ENCODE measurements around the gene ENO2. TPM values are rescaled to one million over a fixed set of nuclear protein-coding genes. Genes with fewer than 3 reads are reported as not detected.
"Not testable (repeated sequence)": the region's sequence is repeated elsewhere in the genome, so short reads cannot be mapped to it uniquely, and the experiment has no call there.

The ENO2 gene
- total RNA-seq, 1 experiment from 2014 or later = 30.2 TPM

GRCh38 chr12:6890789-6891645 is 23.4 kb upstream of the ENO2 start:
- no TSS peak for BruUV-seq (replicated peaks)
- H3K9me3 ChIP-seq (ENCODE audit: low read length) = no peaks in the 10 kb centered on the region

GRCh38 chr12:6891646-6892001 is 22.8 kb upstream of the ENO2 start:
- H2AFZ ChIP-seq (ENCODE audit: low read length) = peak overlapping the region; percentile 83
- peak overlapping the region; percentile 65 for H3K4me3 ChIP-seq (ENCODE audit: low read length)
- peak; percentile 5 for ATAC-seq
- BruUV-seq (replicated peaks) = TSS peak; percentile 86
- no peaks in the 10 kb centered on the region for H3K9me3 ChIP-seq (ENCODE audit: low read length)
- H3F3A ChIP-seq (ENCODE audit: low read length, unreplicated experiment) = no peaks in the 10 kb centered on the region
- POLR2A ChIA-PET (ENCODE audit: unreplicated experiment) = interaction anchor here (0.6 to 1.0 kb wide), 3 partner anchors 14 to 25 kb away, joined by 3 to 10 read pairs (median 3); partner anchors contain the start of gene SPSB2
- peak overlapping the region; percentile 21 for H3K27ac ChIP-seq (ENCODE audit: low read length)
- CTCF ChIA-PET = interaction anchor here (1.0 to 1.4 kb wide), 4 partner anchors 19 to 53 kb away, joined by 3 to 16 read pairs (median 6); partner anchors contain the start of genes C12orf57, SPSB2 and USP5
- no peaks in the 10 kb centered on the region for H3K36me3 ChIP-seq (ENCODE audit: low read depth, low read length)
- intact Hi-C loops (cut with micrococcal nuclease) = loop anchor here (1.0 kb wide), 1 partner anchor 18 kb away; the partner anchor contains the start of gene SPSB2
- no peaks in the 10 kb centered on the region for H3K9me2 ChIP-seq (replicated peaks; ENCODE audit: low read length)
- peak overlapping the region; percentile 84 for H3K4me2 ChIP-seq (ENCODE audit: low read length)
- no peak for TF ChIP-seq EZH2 (IDR thresholded peaks at IDR 0.05; ENCODE audit: low read length, unreplicated experiment)
- no peak for TF ChIP-seq CTCF (conservative IDR thresholded peaks at IDR 0.05; ENCODE audit: low read depth, low read length)
- TF ChIP-seq EZH2phosphoT487 (IDR thresholded peaks at IDR 0.05; ENCODE audit: borderline replicate concordance, low read length) = no peak
- H3K27me3 ChIP-seq (ENCODE audit: low read length) = no peaks in the 10 kb centered on the region
- no peaks in the 10 kb centered on the region for H3K79me2 ChIP-seq (ENCODE audit: low read length)
- no peak for DNase-seq
- peaks cover 11% of the 10 kb centered on the region for H3K4me1 ChIP-seq (ENCODE audit: insufficient read depth, low read length)
- no peaks in the 10 kb centered on the region for H4K20me1 ChIP-seq (ENCODE audit: low read length)
- H3K9ac ChIP-seq (ENCODE audit: low read length) = peak overlapping the region; percentile 63

More at GRCh38 chr12:6890789-6891645, 23.4 kb upstream of the ENO2 start:
- Histone ChIP-seq H3K9me2 (replicated peaks; ENCODE audit: low read length) (no peaks in the 10 kb centered on the region), H3K9ac (ENCODE audit: low read length) (peak overlapping the region; percentile 76), H3K4me1 (ENCODE audit: insufficient read depth, low read length) (peaks cover 11% of the 10 kb centered on the region), H2AFZ (ENCODE audit: low read length) (peak overlapping the region; percentile 83), H3K27me3 (ENCODE audit: low read length) (no peaks in the 10 kb centered on the region), H3K79me2 (ENCODE audit: low read length) (no peaks in the 10 kb centered on the region), H3K36me3 (ENCODE audit: low read depth, low read length) (no peaks in the 10 kb centered on the region), H3K27ac (ENCODE audit: low read length) (peak overlapping the region; percentile 91), H3F3A (ENCODE audit: low read length, unreplicated experiment) (no peaks in the 10 kb centered on the region), H3K4me3 (ENCODE audit: low read length) (peak overlapping the region; percentile 65), H3K4me2 (ENCODE audit: low read length) (peak overlapping the region; percentile 84), H4K20me1 (ENCODE audit: low read length) (no peaks in the 10 kb centered on the region)
- TF ChIP-seq EZH2phosphoT487 (IDR thresholded peaks at IDR 0.05; ENCODE audit: borderline replicate concordance, low read length) (peak; percentile 76), CTCF (conservative IDR thresholded peaks at IDR 0.05; ENCODE audit: low read depth, low read length) (peak; percentile 60), EZH2 (IDR thresholded peaks at IDR 0.05; ENCODE audit: low read length, unreplicated experiment) (no peak)
- intact Hi-C loops (cut with micrococcal nuclease) = loop anchor here (1.0 kb wide), 1 partner anchor 18 kb away; the partner anchor contains the start of gene SPSB2
- CTCF ChIA-PET = interaction anchor here (0.6 to 1.4 kb wide), 5 partner anchors 18 to 202 kb away, joined by 3 to 16 read pairs (median 5); partner anchors contain the start of genes C12orf57, SPSB2, USP5 and ZNF384
- DNase-seq = peak; percentile 93
- POLR2A ChIA-PET (ENCODE audit: unreplicated experiment) = interaction anchor here (0.6 to 1.0 kb wide), 3 partner anchors 14 to 26 kb away, joined by 3 to 10 read pairs (median 3); partner anchors contain the start of gene SPSB2
- ATAC-seq = peak; percentile 98

- H3K36me3 ChIP-seq (ENCODE audit: low read depth, low read length); H3K79me2 ChIP-seq (ENCODE audit: low read length); H3K27ac ChIP-seq (ENCODE audit: low read length); ATAC-seq; H3K9me2 ChIP-seq (replicated peaks; ENCODE audit: low read length); H3K4me2 ChIP-seq (ENCODE audit: low read length); H3F3A ChIP-seq (ENCODE audit: low read length, unreplicated experiment); H4K20me1 ChIP-seq (ENCODE audit: low read length); intact Hi-C loops (cut with micrococcal nuclease); DNase-seq; CTCF ChIA-PET; H2AFZ ChIP-seq (ENCODE audit: low read length); POLR2A ChIA-PET (ENCODE audit: unreplicated experiment); BruUV-seq (replicated peaks); H3K27me3 ChIP-seq (ENCODE audit: low read length); H3K4me3 ChIP-seq (ENCODE audit: low read length); H3K9me3 ChIP-seq (ENCODE audit: low read length); H3K9ac ChIP-seq (ENCODE audit: low read length): not testable (repeated sequence)
- H3K4me1 ChIP-seq (ENCODE audit: insufficient read depth, low read length) = peaks cover 11% of the 10 kb centered on the region
Measured at GRCh38 chr12:6892683-6893082, 21.7 kb upstream of the ENO2 start.
